A549 (cell line): Measurements from ENCODE around the gene LRRC4B. TPM values are rescaled to one million over a fixed set of nuclear protein-coding genes. Genes with fewer than 3 reads are reported as not detected.

Source experiments
- ATAC-seq, 2 experiments: fragments of 200-7000 bp in 1 of 2; fragments of >200 bp in 1 of 2; cut with Nextera tagmentation in 1 of 2; cut with Tn5 transposase in 1 of 2; 3 replicates each; pipeline versions ENCODE4 v1.8.0 to v1.9.1; 2018 to 2020; ENCODE audit warnings: mild to moderate bottlenecking in 1 of 2, moderate library complexity in 1 of 2
- CTCF ChIA-PET: fragments of 300-600 bp; sonication (Branson Sonifier 250); formaldehyde crosslinking; extraction: SDS; loops from one replicate; lab custom pipeline; 2021; ENCODE audit warnings: antibody characterized with exemption, inconsistent platforms; lab: Yijun Ruan, JAX
- POLR2A ChIA-PET: fragments of 350-600 bp; formaldehyde crosslinking; extraction: SDS; loops from one replicate; lab custom pipeline; 2021; ENCODE audit warnings: antibody characterized with exemption, inconsistent platforms; lab: Yijun Ruan, JAX
- DNase-seq, 2 experiments: peaks; one replicate each; pipeline versions ENCODE4 v3.0.0 to v3.0.0-alpha.2; 2011 to 2016; ENCODE audit warnings: low read depth in 1 of 2, low spot score in 1 of 2
- FAIRE-seq: peaks from 2 replicates; lab custom pipeline; 2011; peaks lifted over from hg19 to GRCh38; lab: Jason Lieb, UNC
- H3K27ac ChIP-seq, 2 experiments: fragments of >200 bp; sonication (Bioruptor Twin); formaldehyde crosslinking; 3 replicates each; pipeline ENCODE4 v1.5.1; 2016 to 2017
- H3K4me1 ChIP-seq: fragments of >200 bp; sonication (Bioruptor Twin); formaldehyde crosslinking; 3 replicates; pipeline ENCODE4 v1.6.1; 2016
- H3K4me2 ChIP-seq: fragments of >200 bp; sonication (Bioruptor Twin); formaldehyde crosslinking; 3 replicates; pipeline ENCODE4 v1.6.1; 2016
- H3K4me3 ChIP-seq: fragments of >200 bp; sonication (Bioruptor Twin); formaldehyde crosslinking; 3 replicates; pipeline ENCODE4 v1.5.1; 2016
- H3K9me3 ChIP-seq: fragments of >200 bp; sonication (Bioruptor Twin); formaldehyde crosslinking; 3 replicates; pipeline ENCODE4 v1.6.1; 2016
- BHLHE40 ChIP-seq: IDR thresholded peaks from 2 replicates; pipeline ENCODE4 v1.6.1; 2012; ENCODE audit warnings: low read depth, low read length, inconsistent platforms
- CBX8 ChIP-seq: fragments of 200-600 bp; sonication (generic); IDR thresholded peaks from 2 replicates; pipeline ENCODE4 v1.6.1; 2016
- CEBPB ChIP-seq, 2 experiments: fragments of >200 bp in 1 of 2; sonication (Bioruptor Twin) in 1 of 2; formaldehyde crosslinking in 1 of 2; IDR thresholded peaks; 2 replicates each; pipeline ENCODE4 v1.6.1; 2012 to 2016
- CHD2 ChIP-seq: fragments of 150-350 bp; IDR thresholded peaks from 2 replicates; pipeline ENCODE4 v1.6.1; 2014; ENCODE audit warnings: low read length; ENCODE audit not compliant: partially characterized antibody
- CHD4 ChIP-seq: fragments of 200-600 bp; sonication (generic); IDR thresholded peaks from 2 replicates; pipeline ENCODE4 v1.6.1; 2016; ENCODE audit warnings: antibody characterized with exemption, mild to moderate bottlenecking, borderline replicate concordance
- EHF ChIP-seq: fragments of 250-450 bp; sonication (Bioruptor Pico); IDR thresholded peaks from 2 replicates; pipeline ENCODE4 v1.5.0; 2020; ENCODE audit warnings: mild to moderate bottlenecking
- EHMT2 ChIP-seq: fragments of 200-600 bp; sonication (generic); IDR thresholded peaks from 2 replicates; pipeline ENCODE4 v1.6.1; 2016; ENCODE audit warnings: antibody characterized with exemption, low read depth, mild to moderate bottlenecking, moderate library complexity
- FOSB ChIP-seq: fragments of 250-450 bp; sonication (Bioruptor Pico); IDR thresholded peaks from 2 replicates; pipeline ENCODE4 v1.5.0; 2020; ENCODE audit warnings: mild to moderate bottlenecking, moderate library complexity
- GATA3 ChIP-seq: IDR thresholded peaks from 2 replicates; pipeline ENCODE4 v1.6.1; 2012; ENCODE audit warnings: borderline replicate concordance
- HDAC2 ChIP-seq: fragments of 200-600 bp; sonication (generic); IDR thresholded peaks from 2 replicates; pipeline ENCODE4 v1.6.1; 2016
- HEYL ChIP-seq: fragments of 250-450 bp; sonication (Bioruptor Pico); IDR thresholded peaks from 2 replicates; pipeline ENCODE4 v1.8.0; 2021; ENCODE audit warnings: mild to moderate bottlenecking, moderate library complexity
- HMGXB4 ChIP-seq: fragments of 250-450 bp; sonication (Bioruptor Pico); IDR thresholded peaks from 2 replicates; pipeline ENCODE4 v1.5.0; 2021; ENCODE audit warnings: mild to moderate bottlenecking, moderate library complexity, borderline replicate concordance
- HOXA7 ChIP-seq: fragments of 250-450 bp; sonication (Bioruptor Pico); IDR thresholded peaks from 2 replicates; pipeline ENCODE4 v1.5.0; 2020; ENCODE audit warnings: mild to moderate bottlenecking, moderate library complexity
- HOXB13 ChIP-seq: fragments of 250-450 bp; sonication (Bioruptor Pico); IDR thresholded peaks from 2 replicates; pipeline ENCODE4 v1.5.0; 2020; ENCODE audit warnings: low read depth, mild to moderate bottlenecking, moderate library complexity
- HOXB5 ChIP-seq: fragments of 250-450 bp; sonication (Bioruptor Pico); IDR thresholded peaks from 2 replicates; pipeline ENCODE4 v1.5.0; 2020; ENCODE audit warnings: mild to moderate bottlenecking, moderate library complexity
- JUN ChIP-seq, 2 experiments: fragments of >200 bp; sonication (Bioruptor Twin); formaldehyde crosslinking; IDR thresholded peaks; 2 replicates in 1 of 2; 3 replicates in 1 of 2; pipeline ENCODE4 v1.6.1; 2016 to 2017
- JUNB ChIP-seq: fragments of >200 bp; sonication (Bioruptor Twin); formaldehyde crosslinking; IDR thresholded peaks from 2 replicates; pipeline ENCODE4 v1.6.1; 2016
- MAX ChIP-seq: IDR thresholded peaks from 2 replicates; pipeline ENCODE4 v1.6.1; 2012
- MYC ChIP-seq: IDR thresholded peaks from 2 replicates; pipeline ENCODE4 v1.6.1; 2012; ENCODE audit warnings: mild to moderate bottlenecking, inconsistent platforms, low read length, improper control_type of control experiment, borderline replicate concordance
- NFE2L2 ChIP-seq: fragments of 150-350 bp; conservative IDR thresholded peaks from 2 replicates; pipeline ENCODE4 v1.6.1; 2014; ENCODE audit warnings: low read length
- NR3C1 ChIP-seq: fragments of >200 bp; sonication (Bioruptor Twin); formaldehyde crosslinking; IDR thresholded peaks from 3 replicates; pipeline ENCODE4 v1.6.1; 2017
- POLR2A ChIP-seq: IDR thresholded peaks from 2 replicates; pipeline ENCODE4 v1.6.1; 2012; ENCODE audit warnings: mild to moderate bottlenecking, low read length
- POLR2AphosphoS2 ChIP-seq: conservative IDR thresholded peaks from 2 replicates; pipeline ENCODE4 v1.6.1; 2012; ENCODE audit warnings: low read length, improper control_type of control experiment, inconsistent platforms
- RAD21 ChIP-seq, 2 experiments: fragments of >200 bp in 1 of 2; sonication (Bioruptor Twin) in 1 of 2; formaldehyde crosslinking in 1 of 2; IDR thresholded peaks in 1 of 2; conservative IDR thresholded peaks in 1 of 2; 2 replicates in 1 of 2; 3 replicates in 1 of 2; pipeline ENCODE4 v1.6.1; 2012 to 2018; ENCODE audit warnings: inconsistent platforms in 1 of 2
- RARB ChIP-seq: fragments of 250-450 bp; sonication (Bioruptor Pico); IDR thresholded peaks from 2 replicates; pipeline ENCODE4 v1.8.0; 2021; ENCODE audit warnings: mild to moderate bottlenecking, moderate library complexity
- RCOR1 ChIP-seq: fragments of 150-350 bp; IDR thresholded peaks from 2 replicates; pipeline ENCODE4 v1.6.1; 2014; ENCODE audit warnings: antibody characterized with exemption, low read length, low read depth
- RNF2 ChIP-seq: fragments of 200-600 bp; sonication (generic); IDR thresholded peaks from 2 replicates; pipeline ENCODE4 v1.6.1; 2016; ENCODE audit warnings: low read depth, mild to moderate bottlenecking, antibody characterized with exemption, moderate library complexity, borderline replicate concordance
- SMC3 ChIP-seq: fragments of >200 bp; sonication (Bioruptor Twin); formaldehyde crosslinking; IDR thresholded peaks from 3 replicates; pipeline ENCODE4 v1.6.1; 2018; ENCODE audit warnings: inconsistent platforms
- SREBF2 ChIP-seq: fragments of 450-650 bp; IDR thresholded peaks from 2 replicates; pipeline ENCODE4 v1.6.1; 2014; ENCODE audit warnings: mild to moderate bottlenecking, moderate library complexity
- TFCP2L1 ChIP-seq: fragments of 250-450 bp; sonication (Bioruptor Pico); IDR thresholded peaks from 2 replicates; pipeline ENCODE4 v1.5.0; 2021; ENCODE audit warnings: mild to moderate bottlenecking
- ZC3H11A ChIP-seq: fragments of 450-650 bp; IDR thresholded peaks from 2 replicates; pipeline ENCODE4 v1.6.1; 2014; ENCODE audit warnings: antibody characterized with exemption, mild to moderate bottlenecking
- WGBS: methylation state at CpG from one replicate; pipeline ENCODE4 v1.1.6; 2017; ENCODE audit errors: missing lambda C conversion rate; 5-methylcytosine and 5-hydroxymethylcytosine counted together
- polyA plus RNA-seq, 4 experiments: library from polyadenylated mRNA; depleted of rRNA in 3 of 4; stranded (reverse); fragments of >200 nt; fragmentation: RNase III in 1 of 4; extraction: RNeasy Plus Mini Kit Qiagen cat#74134 plus additional on column Dnase treatment in 1 of 4; gene quantifications; 2 replicates in 3 of 4; 3 replicates in 1 of 4; pipeline ENCODE4 v1.2.3, GENCODE V29; 2011 to 2017

Gene LRRC4B
- polyA plus RNA-seq, 2 of the 4 experiments (the other 2 are of a cell fraction) = 0.54 to 0.97 TPM

DNA sequence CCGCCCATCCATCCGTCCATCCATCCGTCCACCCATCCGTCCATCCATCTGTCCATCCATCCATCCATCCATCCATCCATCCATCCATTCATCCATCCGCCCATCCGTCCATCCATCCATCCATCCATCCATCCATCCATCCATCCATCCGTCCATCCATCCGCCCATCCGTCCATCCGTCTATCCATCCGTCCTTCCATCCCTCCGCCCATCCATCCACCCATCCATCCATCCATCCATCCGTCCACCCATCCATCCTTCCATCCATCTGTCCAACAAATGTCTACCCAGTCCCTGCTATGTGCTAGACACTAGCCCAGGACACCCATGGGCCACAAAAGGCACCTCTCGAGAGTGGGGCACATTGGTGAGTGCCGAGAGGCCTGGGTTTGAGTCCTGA is 15.7 kb downstream of the LRRC4B start:
- H3K4me2 ChIP-seq = no peak overlapping the region
- ChIA-PET CTCF (interaction anchor here (0.9 to 11.8 kb wide), 3 partner anchors 11 to 201 kb away, joined by 3 to 355 read pairs (median 3); no protein-coding TSS in a partner anchor), POLR2A (no interaction called here)
- FAIRE-seq (no peak), DNase-seq (no peak), ATAC-seq (no peak)
- H3K4me1 ChIP-seq = peaks cover 14% of the 10 kb centered on the region
- H3K4me3 ChIP-seq = no peak overlapping the region
- no peak overlapping the region for H3K27ac ChIP-seq
- 60% methylated on average over 15 of the region's 15 CpGs for WGBS
- no peaks in the 10 kb centered on the region for H3K9me3 ChIP-seq
- TF ChIP-seq SREBF2 = no peak
- no peak for TF ChIP-seq NR3C1
- TF ChIP-seq HOXB13 = no peak
- no peak for TF ChIP-seq BHLHE40
- no peak for TF ChIP-seq HOXB5
- no peak for TF ChIP-seq RAD21 (conservative IDR thresholded peaks at IDR 0.05 in 1 of 2, IDR thresholded peaks at IDR 0.05 in 1 of 2)

DNA sequence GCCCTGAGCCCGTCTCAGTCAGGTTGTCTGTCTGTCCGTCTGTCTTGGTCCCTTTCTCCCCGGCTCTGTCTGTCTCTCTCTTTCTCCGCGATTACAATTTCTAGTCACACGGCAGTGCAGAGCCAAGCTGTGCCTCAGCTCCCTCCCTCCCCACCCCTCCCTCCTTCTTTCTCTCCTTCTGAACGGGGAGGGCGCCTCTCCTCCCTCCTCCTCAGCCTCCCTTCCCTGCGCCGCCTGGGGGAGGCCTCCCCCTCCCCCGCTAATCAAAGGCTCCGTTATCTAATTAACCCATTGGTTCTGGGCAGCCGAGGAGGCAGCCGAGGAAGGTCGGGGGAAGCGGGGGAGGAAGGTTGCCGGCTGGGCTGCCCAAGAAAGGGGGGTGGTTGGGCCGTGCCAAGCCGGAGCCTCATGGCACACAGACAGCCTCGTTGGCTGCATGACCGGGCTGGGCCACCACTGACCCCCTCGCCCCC is 16.5 kb downstream of the LRRC4B start:
- DNase-seq (no peak), ATAC-seq (no peak), FAIRE-seq (no peak)
- no peaks in the 10 kb centered on the region for H3K9me3 ChIP-seq
- ChIA-PET POLR2A (no interaction called here), CTCF (interaction anchor here (11.8 kb wide), 1 partner anchor 10 kb away, joined by 355 read pairs; no protein-coding TSS in a partner anchor)
- H3K4me1 ChIP-seq = peaks cover 7% of the 10 kb centered on the region; the same call in 2 of the 3 replicates
- no peak overlapping the region for H3K4me3 ChIP-seq
- peak overlapping the region in 1 of 2 experiments; percentile 29; a peak in 1 of 6 replicates for H3K27ac ChIP-seq
- H3K4me2 ChIP-seq = peak overlapping the region; percentile 47
- TF ChIP-seq HEYL (CRISPR knock-in tag) (no peak), POLR2A (no peak), JUNB (no peak), CHD2 (no peak), MYC (no peak), TFCP2L1 (CRISPR knock-in tag) (no peak), SMC3 (no peak), EHF (CRISPR knock-in tag) (no peak), JUN (IDR thresholded peaks at IDR 0.05) (no peak), RNF2 (no peak), RARB (no peak), CBX8 (no peak), HMGXB4 (no peak), CEBPB (IDR thresholded peaks at IDR 0.05) (no peak), NFE2L2 (no peak), EHMT2 (no peak), POLR2AphosphoS2 (no peak), BHLHE40 (no peak), RAD21 (conservative IDR thresholded peaks at IDR 0.05 in 1 of 2, IDR thresholded peaks at IDR 0.05 in 1 of 2) (no peak)
- 16% methylated on average over 13 of the region's 22 CpGs for WGBS

GRCh38 chr19:50551034-50551714 is 17.1 kb downstream of the LRRC4B start:
- POLR2A ChIA-PET = interaction anchor here (0.6 kb wide), 1 partner anchor 253 kb away, joined by 5 read pairs; no protein-coding TSS in a partner anchor
- no peak for TF ChIP-seq SMC3
- TF ChIP-seq GATA3 = no peak
- TF ChIP-seq HMGXB4 = no peak
- TF ChIP-seq MAX = no peak
- no peak for TF ChIP-seq HDAC2
- no peak for TF ChIP-seq ZC3H11A
- no peak for TF ChIP-seq CHD4
- no peak for TF ChIP-seq CEBPB (IDR thresholded peaks at IDR 0.05)
- TF ChIP-seq HOXA7 (CRISPR knock-in tag) = no peak
- no peak for TF ChIP-seq FOSB (CRISPR knock-in tag)
- no peak for TF ChIP-seq CBX8
- TF ChIP-seq RAD21 (conservative IDR thresholded peaks at IDR 0.05 in 1 of 2, IDR thresholded peaks at IDR 0.05 in 1 of 2) = no peak
- TF ChIP-seq RCOR1 = no peak

More at GRCh38 chr19:50551034-50551714, 17.1 kb downstream of the LRRC4B start:
- Histone ChIP-seq H3K9me3 (no peaks in the 10 kb centered on the region), H3K27ac (no peak overlapping the region), H3K4me1 (peaks cover 7% of the 10 kb centered on the region; the same call in 2 of the 3 replicates), H3K4me2 (peak overlapping the region; percentile 47; the same call in 2 of the 3 replicates), H3K4me3 (no peak overlapping the region)
- FAIRE-seq = no peak
- no peak for DNase-seq
- 76% methylated on average over 9 of the region's 32 CpGs for WGBS
- ATAC-seq = no peak
- CTCF ChIA-PET = interaction anchor here (4.8 to 11.8 kb wide), 2 partner anchors 10 to 13 kb away, joined by 63 to 355 read pairs; no protein-coding TSS in a partner anchor
